GM12873 (cell line): ENCODE results near the gene NTRK1.

Experiments
- CTCF ChIP-seq: IDR thresholded peaks from 2 replicates; pipeline ENCODE4 v1.5.1; 2012; ENCODE audit warnings: low read depth, mild to moderate bottlenecking, moderate library complexity, low read length, control low read depth; ENCODE audit not compliant: insufficient read depth; ENCODE audit errors: missing control alignments

NTRK1 gene

GRCh38 chr1:156858959-156859522, 1.6 kb upstream of the NTRK1 start, which contains the start of gene INSRR:
INSRR (minus strand) TSS chr1:156859117; CDS start chr1:156858621, 496 bp downstream.
- TF ChIP-seq CTCF, result no peak

GRCh38 chr1:156859523-156860112, 1.0 kb upstream of the NTRK1 start:
- TF ChIP-seq CTCF, result no peak

- peak; percentile 85 for TF ChIP-seq CTCF
Measured at GRCh38 chr1:156860113-156860627, 495 bp upstream of the NTRK1 start.

GRCh38 chr1:156862584-156862983, 1.9 kb downstream of the NTRK1 start:
- no peak for TF ChIP-seq CTCF

GRCh38 chr1:156862997-156863599, 2.4 kb downstream of the NTRK1 start:
- TF ChIP-seq CTCF, result no peak

GRCh38 chr1:156863631-156864030, 3.0 kb downstream of the NTRK1 start:
- TF ChIP-seq CTCF, result no peak

GRCh38 chr1:156864796-156865195, 4.1 kb downstream of the NTRK1 start:
- TF ChIP-seq CTCF, result no peak
